ENCODE results near the gene CNTNAP2. TPM values are rescaled to one million over a fixed set of nuclear protein-coding genes. Genes with fewer than 3 reads are reported as not detected.

The CNTNAP2 gene
- total and polyA plus RNA-seq, 7 donors, result 0.60 to 2.4 (median 1.7) TPM

GRCh38 chr7:148344406-148344805 lies 2227.8 kb downstream of the CNTNAP2 start:
- no peak for TF ChIP-seq EP300 (IDR thresholded peaks at IDR 0.05)
- TF ChIP-seq POLR2A (IDR thresholded peaks at IDR 0.05), result no peak
- TF ChIP-seq CTCF (IDR thresholded peaks at IDR 0.05), result no peak
- TF ChIP-seq POLR2AphosphoS5 (IDR thresholded peaks at IDR 0.05), result no peak
- H3K27me3 ChIP-seq, result peaks cover under 1 to 9% (median 9%) of the 10 kb centered on the region in 3 donors
- intact Hi-C loops (cut with DNase I), result no loop called here
- peaks cover 0 to 5% (median 2%) of the 10 kb centered on the region in 4 donors for H3K4me1 ChIP-seq
- 90 to 92% methylated on average over 1 of the region's 1 CpG for WGBS, 2 donors
- H3K4me3 ChIP-seq, result no peak overlapping the region
- no peak for DNase-seq
- no peaks in the 10 kb centered on the region for H3K9me3 ChIP-seq
- H3K36me3 ChIP-seq, result no peaks in the 10 kb centered on the region
- H3K27ac ChIP-seq, result no peak overlapping the region

- no peaks in the 10 kb centered on the region for H3K4me1 ChIP-seq
- DNase-seq, result no peak
- H3K9me3 ChIP-seq, result no peaks in the 10 kb centered on the region
- no peak overlapping the region for H3K27ac ChIP-seq
- H3K27me3 ChIP-seq, result no peaks in the 10 kb centered on the region
- intact Hi-C loops (cut with DNase I), result no loop called here
- no peaks in the 10 kb centered on the region for H3K36me3 ChIP-seq
- WGBS, 2 donors, result 70 to 72% methylated on average over 5 of the region's 5 CpGs
- H3K4me3 ChIP-seq, result no peak overlapping the region
- no peak for TF ChIP-seq POLR2A (IDR thresholded peaks at IDR 0.05)
- TF ChIP-seq EP300 (IDR thresholded peaks at IDR 0.05), result no peak
- TF ChIP-seq POLR2AphosphoS5 (IDR thresholded peaks at IDR 0.05), result no peak
- TF ChIP-seq CTCF (IDR thresholded peaks at IDR 0.05), result no peak
Measured at GRCh38 chr7:148347981-148348380, 2231.4 kb downstream of the CNTNAP2 start.

- Histone ChIP-seq H3K4me3 (no peak overlapping the region), H3K27me3 (no peaks in the 10 kb centered on the region), H3K9me3 (no peaks in the 10 kb centered on the region), H3K4me1 (no peaks in the 10 kb centered on the region), H3K27ac (no peak overlapping the region), H3K36me3 (no peaks in the 10 kb centered on the region)
- TF ChIP-seq EP300 (IDR thresholded peaks at IDR 0.05), result no peak
- DNase-seq, result no peak
- intact Hi-C loops (cut with DNase I), result no loop called here
- 84% methylated on average over 10 of the region's 10 CpGs for WGBS, 2 donors
Measured at GRCh38 chr7:148348466-148348865, 2231.9 kb downstream of the CNTNAP2 start.

GRCh38 chr7:148356303-148356702 lies 2239.7 kb downstream of the CNTNAP2 start:
- no peak overlapping the region for H3K27ac ChIP-seq

GRCh38 chr7:148362541-148362940 lies 2245.9 kb downstream of the CNTNAP2 start:
- H3K9me3 ChIP-seq, result no peaks in the 10 kb centered on the region
- TF ChIP-seq CTCF (IDR thresholded peaks at IDR 0.05), result no peak
- TF ChIP-seq POLR2A (IDR thresholded peaks at IDR 0.05), result no peak
- TF ChIP-seq EP300 (IDR thresholded peaks at IDR 0.05), result no peak
- TF ChIP-seq POLR2AphosphoS5 (IDR thresholded peaks at IDR 0.05), result no peak
- intact Hi-C loops (cut with DNase I), result no loop called here
- DNase-seq, result no peak
- H3K27me3 ChIP-seq, result no peaks in the 10 kb centered on the region
- no peaks in the 10 kb centered on the region for H3K36me3 ChIP-seq
- H3K4me3 ChIP-seq, result no peak overlapping the region
- H3K27ac ChIP-seq, result no peak overlapping the region
- H3K4me1 ChIP-seq, result no peaks in the 10 kb centered on the region
- 86% methylated on average over 5 of the region's 5 CpGs for WGBS, 2 donors

More at GRCh38 chr7:148356303-148356702, 2239.7 kb downstream of the CNTNAP2 start:
- Histone ChIP-seq H3K9me3 (no peaks in the 10 kb centered on the region), H3K36me3 (no peaks in the 10 kb centered on the region), H3K27me3 (no peaks in the 10 kb centered on the region), H3K4me3 (no peak overlapping the region), H3K4me1 (peaks cover 0 to 5% (median 2%) of the 10 kb centered on the region in 4 donors)
- DNase-seq, result peak; percentile 72
- TF ChIP-seq CTCF (IDR thresholded peaks at IDR 0.05), result no peak
- peak in 1 of 4 donors; percentile 31 for TF ChIP-seq POLR2AphosphoS5 (IDR thresholded peaks at IDR 0.05)
- intact Hi-C loops (cut with DNase I), result no loop called here
- 76 to 83% methylated on average over 5 of the region's 5 CpGs for WGBS, 2 donors
